ENCODE results near the gene ZNF397.

DNA sequence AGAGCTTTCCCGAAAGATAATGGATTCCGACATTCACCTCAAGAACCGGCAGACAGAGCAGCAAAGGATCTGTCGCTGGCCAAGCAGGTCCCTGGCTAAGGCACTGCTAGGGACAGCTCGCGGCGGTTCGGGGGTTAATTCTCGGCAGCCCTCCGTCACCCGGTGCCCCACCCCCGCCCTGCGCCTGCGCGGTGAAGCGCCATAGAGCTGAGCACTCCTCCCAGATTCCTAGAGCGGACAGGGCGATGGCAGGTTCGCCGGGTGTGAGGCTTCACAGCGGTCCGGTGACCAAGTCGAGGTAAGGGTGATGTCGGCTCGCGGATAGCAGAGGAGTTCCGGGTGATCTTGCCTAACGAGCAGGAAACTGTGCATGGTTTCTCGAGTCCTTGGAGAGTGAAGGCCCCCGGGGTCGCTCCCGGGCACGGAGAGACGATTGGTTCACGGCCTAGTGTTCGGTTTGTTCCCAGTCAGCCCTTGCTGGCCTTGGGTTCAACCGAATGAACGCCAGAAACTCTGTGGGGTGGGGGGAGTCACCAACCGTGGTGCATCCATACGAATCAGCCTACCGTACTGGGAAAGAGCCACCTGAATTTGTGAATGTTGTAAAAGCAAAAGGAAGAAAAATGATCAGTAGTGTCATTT, 49.4 kb downstream of the ZNF397 start, which contains the start of gene ZSCAN30:
- TF ChIP-seq, protein P1, sequence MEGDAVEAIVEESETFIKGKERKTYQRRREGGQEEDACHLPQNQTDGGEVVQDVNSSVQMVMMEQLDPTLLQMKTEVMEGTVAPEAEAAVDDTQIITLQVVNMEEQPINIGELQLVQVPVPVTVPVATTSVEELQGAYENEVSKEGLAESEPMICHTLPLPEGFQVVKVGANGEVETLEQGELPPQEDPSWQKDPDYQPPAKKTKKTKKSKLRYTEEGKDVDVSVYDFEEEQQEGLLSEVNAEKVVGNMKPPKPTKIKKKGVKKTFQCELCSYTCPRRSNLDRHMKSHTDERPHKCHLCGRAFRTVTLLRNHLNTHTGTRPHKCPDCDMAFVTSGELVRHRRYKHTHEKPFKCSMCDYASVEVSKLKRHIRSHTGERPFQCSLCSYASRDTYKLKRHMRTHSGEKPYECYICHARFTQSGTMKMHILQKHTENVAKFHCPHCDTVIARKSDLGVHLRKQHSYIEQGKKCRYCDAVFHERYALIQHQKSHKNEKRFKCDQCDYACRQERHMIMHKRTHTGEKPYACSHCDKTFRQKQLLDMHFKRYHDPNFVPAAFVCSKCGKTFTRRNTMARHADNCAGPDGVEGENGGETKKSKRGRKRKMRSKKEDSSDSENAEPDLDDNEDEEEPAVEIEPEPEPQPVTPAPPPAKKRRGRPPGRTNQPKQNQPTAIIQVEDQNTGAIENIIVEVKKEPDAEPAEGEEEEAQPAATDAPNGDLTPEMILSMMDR (IDR thresholded peaks at IDR 0.05): no peak
- peak; percentile 78 to 91 (median 89) for TF ChIP-seq POLR2AphosphoS5 (IDR thresholded peaks at IDR 0.05)
